PFSK-1 (cell line): ENCODE data around the gene RTP5.

Experiments
- FOXP2 ChIP-seq: optimal IDR thresholded peaks from 2 replicates; pipeline ENCODE3; 2011; ENCODE audit warnings: borderline replicate concordance, control low read depth, inconsistent platforms; ENCODE audit not compliant: insufficient read depth; ENCODE audit errors: extremely low read length, extremely low read depth
- POLR2AphosphoS5 ChIP-seq: IDR thresholded peaks from 2 replicates; pipeline ENCODE4 v1.6.1; 2012; ENCODE audit warnings: low read depth, mild to moderate bottlenecking, control low read depth, low read length, moderate library complexity
- SIN3A ChIP-seq: IDR thresholded peaks from 2 replicates; pipeline ENCODE4 v1.6.1; 2012; ENCODE audit warnings: mild to moderate bottlenecking, low read length, moderate library complexity, borderline replicate concordance; ENCODE audit not compliant: insufficient read depth
- TAF1 ChIP-seq: IDR thresholded peaks from 2 replicates; pipeline ENCODE4 v1.6.1; 2012; ENCODE audit warnings: low read length, control low read depth, borderline replicate concordance; ENCODE audit not compliant: insufficient read depth
- TF ChIP-seq, protein P1 (sequence below), 2 experiments: IDR thresholded peaks; 2 replicates each; pipeline versions ENCODE4 v1.6.1 to v1.8.0; 2011 to 2012; ENCODE audit warnings: low read depth in 2 of 2, low read length in 2 of 2, control low read depth in 1 of 2, inconsistent platforms in 1 of 2, mild to moderate bottlenecking in 1 of 2, moderate library complexity in 1 of 2; ENCODE audit not compliant: insufficient read depth in 1 of 2

RTP5 gene

DNA sequence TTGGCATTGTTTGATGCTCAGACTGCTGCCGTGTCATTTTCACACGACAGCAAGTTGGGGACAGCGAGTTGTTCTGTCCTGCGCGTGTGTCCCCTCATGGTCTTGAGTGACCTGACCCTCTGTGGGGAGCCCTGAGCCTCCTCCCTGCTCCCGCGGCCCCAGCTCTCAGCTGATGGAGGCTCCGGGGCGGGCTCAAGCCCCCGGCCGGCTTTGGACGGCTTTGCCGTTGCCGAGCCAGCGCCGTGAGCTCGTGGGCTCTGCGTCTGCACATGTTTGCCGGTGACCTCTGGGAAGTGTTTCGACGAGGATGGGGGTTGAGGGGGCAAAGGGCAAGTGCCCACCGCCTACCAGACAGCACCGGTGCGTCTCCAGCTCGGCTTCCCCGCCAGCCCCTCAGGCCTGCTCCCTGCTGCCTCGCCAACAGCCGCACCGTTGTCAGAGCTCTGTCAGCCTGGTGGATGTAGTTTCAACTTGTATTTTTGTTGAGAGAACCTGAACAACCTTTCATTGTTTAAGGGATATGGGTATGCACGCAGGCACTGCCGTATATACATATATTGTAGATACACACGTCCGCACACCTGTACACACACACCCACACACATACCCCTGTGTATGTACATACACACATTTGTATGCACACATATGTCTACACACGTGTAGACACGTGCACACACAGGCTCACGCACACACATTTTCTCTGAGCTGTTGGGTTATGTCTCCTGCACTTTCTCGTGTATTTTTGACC is 24.5 kb upstream of the RTP5 start:
- no peak for TF ChIP-seq SIN3A
- TF ChIP-seq POLR2AphosphoS5 = no peak
- TF ChIP-seq FOXP2 = no peak
- TF ChIP-seq TAF1 = no peak
- TF ChIP-seq, protein P1, sequence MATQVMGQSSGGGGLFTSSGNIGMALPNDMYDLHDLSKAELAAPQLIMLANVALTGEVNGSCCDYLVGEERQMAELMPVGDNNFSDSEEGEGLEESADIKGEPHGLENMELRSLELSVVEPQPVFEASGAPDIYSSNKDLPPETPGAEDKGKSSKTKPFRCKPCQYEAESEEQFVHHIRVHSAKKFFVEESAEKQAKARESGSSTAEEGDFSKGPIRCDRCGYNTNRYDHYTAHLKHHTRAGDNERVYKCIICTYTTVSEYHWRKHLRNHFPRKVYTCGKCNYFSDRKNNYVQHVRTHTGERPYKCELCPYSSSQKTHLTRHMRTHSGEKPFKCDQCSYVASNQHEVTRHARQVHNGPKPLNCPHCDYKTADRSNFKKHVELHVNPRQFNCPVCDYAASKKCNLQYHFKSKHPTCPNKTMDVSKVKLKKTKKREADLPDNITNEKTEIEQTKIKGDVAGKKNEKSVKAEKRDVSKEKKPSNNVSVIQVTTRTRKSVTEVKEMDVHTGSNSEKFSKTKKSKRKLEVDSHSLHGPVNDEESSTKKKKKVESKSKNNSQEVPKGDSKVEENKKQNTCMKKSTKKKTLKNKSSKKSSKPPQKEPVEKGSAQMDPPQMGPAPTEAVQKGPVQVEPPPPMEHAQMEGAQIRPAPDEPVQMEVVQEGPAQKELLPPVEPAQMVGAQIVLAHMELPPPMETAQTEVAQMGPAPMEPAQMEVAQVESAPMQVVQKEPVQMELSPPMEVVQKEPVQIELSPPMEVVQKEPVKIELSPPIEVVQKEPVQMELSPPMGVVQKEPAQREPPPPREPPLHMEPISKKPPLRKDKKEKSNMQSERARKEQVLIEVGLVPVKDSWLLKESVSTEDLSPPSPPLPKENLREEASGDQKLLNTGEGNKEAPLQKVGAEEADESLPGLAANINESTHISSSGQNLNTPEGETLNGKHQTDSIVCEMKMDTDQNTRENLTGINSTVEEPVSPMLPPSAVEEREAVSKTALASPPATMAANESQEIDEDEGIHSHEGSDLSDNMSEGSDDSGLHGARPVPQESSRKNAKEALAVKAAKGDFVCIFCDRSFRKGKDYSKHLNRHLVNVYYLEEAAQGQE (IDR thresholded peaks at IDR 0.05; ENCODE audit: insufficient read depth in 1 of 2, low read depth in 2 of 2, low read length in 2 of 2) = no peak

DNA sequence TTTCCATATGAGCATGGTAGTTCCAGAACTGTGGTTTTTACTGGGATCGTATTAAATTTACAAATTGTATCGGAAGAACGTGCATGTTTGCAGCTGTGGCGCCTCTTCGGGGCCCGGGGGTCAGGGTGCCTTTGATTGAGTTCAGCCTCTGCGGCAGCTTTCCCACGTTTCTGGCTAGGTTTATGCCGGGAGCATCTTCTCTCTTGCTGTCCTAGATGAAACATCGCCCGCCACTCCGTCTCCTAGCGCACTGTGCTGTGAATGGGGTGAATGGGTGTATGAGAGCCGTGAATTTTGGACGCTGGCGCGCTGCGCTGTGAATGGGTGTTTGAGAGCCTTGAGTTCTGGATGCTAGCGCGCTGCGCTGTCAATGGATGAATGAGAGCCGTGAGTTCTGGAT is 23.1 kb upstream of the RTP5 start:
- TF ChIP-seq, protein P1 (IDR thresholded peaks at IDR 0.05; ENCODE audit: insufficient read depth in 1 of 2, low read depth in 2 of 2, low read length in 2 of 2) = no peak
- TF ChIP-seq SIN3A (no peak), TAF1 (no peak)

DNA sequence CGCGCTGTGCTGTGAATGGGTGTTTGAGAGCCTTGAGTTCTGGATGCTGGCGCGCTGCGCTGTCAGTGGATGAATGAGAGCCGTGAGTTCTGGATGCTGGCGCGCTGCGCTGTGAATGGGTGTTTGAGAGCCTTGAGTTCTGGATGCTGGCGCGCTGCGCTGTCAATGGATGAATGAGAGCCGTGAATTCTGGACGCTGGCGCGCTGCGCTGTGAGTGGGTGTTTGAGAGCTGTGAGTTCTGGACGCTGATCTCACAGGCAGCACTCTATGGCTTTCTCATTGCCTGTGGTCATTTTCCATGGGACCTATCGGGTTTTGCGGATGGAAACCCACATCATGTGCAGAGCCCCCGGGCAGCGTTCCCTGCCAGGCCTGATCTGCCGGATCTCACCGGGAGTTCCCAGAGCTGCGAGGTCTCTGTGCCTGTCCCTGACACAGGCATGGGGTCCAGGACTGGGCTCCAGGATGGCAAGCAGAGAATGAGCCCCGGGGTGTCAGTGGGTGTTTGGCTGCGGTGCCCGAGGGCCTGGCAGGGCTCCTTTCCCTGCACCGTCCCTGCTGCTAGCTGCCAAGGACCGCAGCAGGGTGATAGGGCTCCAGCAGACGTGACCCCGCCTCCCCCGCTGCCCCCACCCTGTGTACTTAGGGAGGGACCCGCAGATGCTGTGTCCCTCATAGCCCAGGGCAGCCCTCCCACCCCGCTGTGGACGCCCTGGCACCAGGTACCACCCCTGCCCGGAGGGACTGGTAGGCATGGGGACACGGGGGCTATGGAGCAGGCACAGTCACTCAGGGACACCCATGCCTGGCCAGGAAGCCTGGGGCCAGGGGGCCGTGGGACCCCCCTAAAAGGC is 20.5 kb upstream of the RTP5 start:
- TF ChIP-seq FOXP2 = no peak

GRCh38 chr2:241849616-241850543 is 19.6 kb upstream of the RTP5 start:
- no peak for TF ChIP-seq SIN3A
- TF ChIP-seq FOXP2 = no peak
- TF ChIP-seq, protein P1 (IDR thresholded peaks at IDR 0.05; ENCODE audit: insufficient read depth in 1 of 2, low read depth in 2 of 2, low read length in 2 of 2) = no peak
- TF ChIP-seq TAF1 = no peak
- no peak for TF ChIP-seq POLR2AphosphoS5

DNA sequence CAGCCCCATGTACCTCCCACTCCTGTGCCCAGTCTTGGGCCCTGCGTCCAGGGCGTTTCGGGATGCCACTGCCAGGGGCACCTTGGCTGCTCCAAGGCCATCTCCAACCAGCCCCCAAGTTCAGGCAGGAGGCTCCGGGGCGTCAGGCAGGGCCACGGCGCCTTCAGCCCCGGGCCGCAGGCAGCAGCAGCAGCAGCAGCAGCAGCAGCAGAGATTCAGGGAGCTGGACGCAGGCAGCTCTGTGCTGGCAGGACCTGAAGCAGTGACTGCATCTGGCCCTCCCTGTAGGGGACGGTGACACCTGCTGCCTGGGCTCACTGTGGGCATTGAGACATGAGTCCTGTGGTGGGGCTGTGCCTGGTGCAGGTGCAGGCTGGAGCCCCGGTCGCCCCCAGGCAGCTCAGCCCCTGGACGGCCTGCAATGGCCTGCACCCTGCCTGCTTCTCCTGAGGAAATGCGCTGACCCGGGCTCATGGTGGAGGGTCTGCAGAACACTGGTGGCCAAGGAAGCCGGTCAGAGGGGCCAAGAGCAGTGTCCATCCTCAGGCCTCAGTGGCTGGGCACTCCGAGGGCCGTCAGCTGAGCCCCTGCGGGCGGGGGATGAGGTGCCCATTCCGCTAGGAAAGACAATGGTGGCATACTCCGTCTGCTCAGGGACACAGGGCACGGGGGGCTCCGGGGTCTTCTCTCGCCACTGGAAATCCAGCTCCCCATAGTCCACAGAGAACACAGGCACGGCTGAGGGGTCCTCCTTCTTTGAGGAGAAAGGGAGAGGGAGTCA is 18.8 kb upstream of the RTP5 start:
- TF ChIP-seq TAF1 (no peak), FOXP2 (no peak), POLR2AphosphoS5 (no peak), SIN3A (no peak)
- TF ChIP-seq, protein P1 (IDR thresholded peaks at IDR 0.05; ENCODE audit: insufficient read depth in 1 of 2, low read depth in 2 of 2, low read length in 2 of 2) = no peak
